Ovary (tissue), 3 donors: Measurements from ENCODE around the gene PPM1D.

Experiments used
- EP300 ChIP-seq: sonication (generic); formaldehyde crosslinking; IDR thresholded peaks from one replicate; pipeline ENCODE4 v1.6.1; 2017; ENCODE audit warnings: antibody characterized with exemption
- POLR2A ChIP-seq: fragments of 450-650 bp; IDR thresholded peaks from one replicate; pipeline ENCODE4 v1.6.1; 2017; ENCODE audit warnings: antibody characterized with exemption, mild to moderate bottlenecking, moderate library complexity
- TF ChIP-seq, protein P1 (sequence below), 3 donors: fragments of 450-650 bp in 2 of 3; fragments of 200-600 bp in 1 of 3; IDR thresholded peaks; one replicate each; pipeline versions ENCODE4 v1.5.1 to v1.8.0; 2016 to 2022; ENCODE audit warnings: antibody characterized with exemption in 3 of 3, mild to moderate bottlenecking in 1 of 3
- donor health status: DM: no; HTN: no; CAD: no.

DNA sequence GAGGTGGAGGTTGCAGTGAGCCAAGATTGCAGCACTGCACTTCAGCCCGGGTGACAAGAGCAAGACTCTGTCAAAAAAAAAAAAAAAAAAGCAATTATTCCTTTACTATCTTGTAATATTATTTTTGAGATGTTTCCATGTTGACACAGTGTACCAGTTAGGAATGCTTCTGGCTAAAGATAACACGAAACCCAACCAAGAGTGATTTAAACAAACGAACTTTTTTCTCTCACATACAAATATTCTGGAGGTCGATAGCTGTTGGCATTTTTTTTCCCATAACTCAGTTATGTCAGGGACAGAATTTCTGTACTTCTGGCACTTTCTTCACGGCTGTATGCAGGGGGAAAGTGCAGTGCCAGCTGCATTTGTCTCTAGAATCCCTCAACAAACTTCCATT is 9.9 kb upstream of the PPM1D start:
- TF ChIP-seq, protein P1, sequence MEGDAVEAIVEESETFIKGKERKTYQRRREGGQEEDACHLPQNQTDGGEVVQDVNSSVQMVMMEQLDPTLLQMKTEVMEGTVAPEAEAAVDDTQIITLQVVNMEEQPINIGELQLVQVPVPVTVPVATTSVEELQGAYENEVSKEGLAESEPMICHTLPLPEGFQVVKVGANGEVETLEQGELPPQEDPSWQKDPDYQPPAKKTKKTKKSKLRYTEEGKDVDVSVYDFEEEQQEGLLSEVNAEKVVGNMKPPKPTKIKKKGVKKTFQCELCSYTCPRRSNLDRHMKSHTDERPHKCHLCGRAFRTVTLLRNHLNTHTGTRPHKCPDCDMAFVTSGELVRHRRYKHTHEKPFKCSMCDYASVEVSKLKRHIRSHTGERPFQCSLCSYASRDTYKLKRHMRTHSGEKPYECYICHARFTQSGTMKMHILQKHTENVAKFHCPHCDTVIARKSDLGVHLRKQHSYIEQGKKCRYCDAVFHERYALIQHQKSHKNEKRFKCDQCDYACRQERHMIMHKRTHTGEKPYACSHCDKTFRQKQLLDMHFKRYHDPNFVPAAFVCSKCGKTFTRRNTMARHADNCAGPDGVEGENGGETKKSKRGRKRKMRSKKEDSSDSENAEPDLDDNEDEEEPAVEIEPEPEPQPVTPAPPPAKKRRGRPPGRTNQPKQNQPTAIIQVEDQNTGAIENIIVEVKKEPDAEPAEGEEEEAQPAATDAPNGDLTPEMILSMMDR (IDR thresholded peaks at IDR 0.05): no peak
- TF ChIP-seq POLR2A: no peak
- no peak for TF ChIP-seq EP300
